ENCODE measurements around the gene MUC20.

The MUC20 gene

GRCh38 chr3:195755391-195755790 is 34.6 kb downstream of the MUC20 start:
- no peak for DNase-seq (ENCODE audit: low read depth, low spot score)

- DNase-seq (ENCODE audit: low read depth, low spot score) = no peak
Observed at GRCh38 chr3:195755791-195756676, 35.3 kb downstream of the MUC20 start.

GRCh38 chr3:195757438-195757770 is 36.6 kb downstream of the MUC20 start:
- no peak for DNase-seq (ENCODE audit: low read depth, low spot score)

- no peak for DNase-seq (ENCODE audit: low read depth, low spot score)
Observed at GRCh38 chr3:195757827-195758226, 37.0 kb downstream of the MUC20 start.

GRCh38 chr3:195758721-195759353 is 38.1 kb downstream of the MUC20 start:
- DNase-seq (ENCODE audit: low read depth, low spot score) = no peak

- DNase-seq (ENCODE audit: low read depth, low spot score) = no peak
Observed at GRCh38 chr3:195760345-195761122, 39.8 kb downstream of the MUC20 start.

GRCh38 chr3:195761123-195761566 is 40.4 kb downstream of the MUC20 start:
- DNase-seq (ENCODE audit: low read depth, low spot score) = no peak

- no peak for DNase-seq (ENCODE audit: low read depth, low spot score)
Observed at GRCh38 chr3:195761567-195762248, 40.9 kb downstream of the MUC20 start.

GRCh38 chr3:195762249-195762585 is 41.4 kb downstream of the MUC20 start:
- no peak for DNase-seq (ENCODE audit: low read depth, low spot score)

GRCh38 chr3:195762611-195763010 is 41.8 kb downstream of the MUC20 start:
- DNase-seq (ENCODE audit: low read depth, low spot score) = no peak

GRCh38 chr3:195763076-195763830 is 42.5 kb downstream of the MUC20 start:
- DNase-seq (ENCODE audit: low read depth, low spot score) = no peak

GRCh38 chr3:195763843-195764825 is 43.4 kb downstream of the MUC20 start:
- DNase-seq (ENCODE audit: low read depth, low spot score) = no peak

GRCh38 chr3:195764961-195765706 is 44.4 kb downstream of the MUC20 start:
- DNase-seq (ENCODE audit: low read depth, low spot score) = no peak

- no peak for DNase-seq (ENCODE audit: low read depth, low spot score)
Observed at GRCh38 chr3:195766671-195767070, 45.9 kb downstream of the MUC20 start.

- no peak for DNase-seq (ENCODE audit: low read depth, low spot score)
Observed at GRCh38 chr3:195767792-195768191, 47.0 kb downstream of the MUC20 start.

GRCh38 chr3:195768414-195768813 is 47.6 kb downstream of the MUC20 start:
- no peak for DNase-seq (ENCODE audit: low read depth, low spot score)

GRCh38 chr3:195768831-195769303 is 48.1 kb downstream of the MUC20 start:
- DNase-seq (ENCODE audit: low read depth, low spot score) = no peak

- no peak for DNase-seq (ENCODE audit: low read depth, low spot score)
Observed at GRCh38 chr3:195769551-195769950, 48.8 kb downstream of the MUC20 start.

Data from activated naive CD8-positive, alpha-beta T cell treated with anti-CD3 and anti-CD28 coated beads, Interleukin-2, amount 50 U/mL, for 16 hours (primary cell).